Duodenal mucosa (tissue), 2 donors: ENCODE measurements around the gene SLC35B1.

Experiments
- H3K27ac ChIP-seq: one replicate; pipeline ENCODE4 v1.7.0; 2013; ENCODE audit warnings: low read depth, low read length
- H3K27me3 ChIP-seq, 2 donors: one replicate each; pipeline ENCODE4 v1.7.0; 2013; ENCODE audit warnings: low read length in 2 of 2, control low read depth in 1 of 2; ENCODE audit not compliant: insufficient read depth in 2 of 2, control insufficient read depth in 1 of 2
- H3K36me3 ChIP-seq, 2 donors: one replicate each; pipeline ENCODE4 v1.7.0; 2013; ENCODE audit warnings: low read length in 2 of 2, control low read depth in 1 of 2; ENCODE audit not compliant: insufficient read depth in 2 of 2, control insufficient read depth in 1 of 2
- H3K4me1 ChIP-seq, 2 donors: one replicate each; pipeline ENCODE4 v1.7.0; 2013; ENCODE audit warnings: low read length in 2 of 2, control low read depth in 1 of 2; ENCODE audit not compliant: insufficient read depth in 2 of 2, control insufficient read depth in 1 of 2
- H3K4me3 ChIP-seq, 2 donors: one replicate each; pipeline ENCODE4 v1.7.0; 2013; ENCODE audit warnings: low read length in 2 of 2, low read depth in 1 of 2
- H3K9ac ChIP-seq, 2 donors: one replicate each; pipeline ENCODE4 v1.7.0; 2013; ENCODE audit warnings: low read length in 2 of 2, low read depth in 1 of 2
- H3K9me3 ChIP-seq, 2 donors: one replicate each; pipeline ENCODE4 v1.7.0; 2013; ENCODE audit warnings: low read length in 2 of 2, control low read depth in 1 of 2; ENCODE audit not compliant: control insufficient read depth in 1 of 2

SLC35B1 gene

GRCh38 chr17:49747632-49748031, 39.9 kb upstream of the SLC35B1 start:
- Histone ChIP-seq H3K36me3 (no peaks in the 10 kb centered on the region), H3K9me3 (no peaks in the 10 kb centered on the region), H3K27me3 (no peaks in the 10 kb centered on the region), H3K9ac (no peak overlapping the region), H3K27ac (no peak overlapping the region), H3K4me1 (peaks cover 33 to 37% of the 10 kb centered on the region in 2 donors), H3K4me3 (no peak overlapping the region)

- Histone ChIP-seq H3K9ac (peak overlapping the region; percentile 5 to 49), H3K27me3 (no peaks in the 10 kb centered on the region), H3K4me3 (peak overlapping the region in 1 of 2 donors; percentile 32), H3K36me3 (no peaks in the 10 kb centered on the region), H3K9me3 (no peaks in the 10 kb centered on the region), H3K27ac (no peak overlapping the region), H3K4me1 (peaks cover 36 to 40% of the 10 kb centered on the region in 2 donors)
Observed at GRCh38 chr17:49746791-49747490, 39.2 kb upstream of the SLC35B1 start.

GRCh38 chr17:49745175-49746139, 37.7 kb upstream of the SLC35B1 start:
- Histone ChIP-seq H3K9ac (no peak overlapping the region), H3K27me3 (no peaks in the 10 kb centered on the region), H3K27ac (no peak overlapping the region), H3K36me3 (no peaks in the 10 kb centered on the region), H3K9me3 (no peaks in the 10 kb centered on the region), H3K4me3 (peak overlapping the region in 1 of 2 donors; percentile 3), H3K4me1 (peaks cover 49 to 50% of the 10 kb centered on the region in 2 donors)

GRCh38 chr17:49742166-49742638, 34.4 kb upstream of the SLC35B1 start:
- H3K9me3 ChIP-seq = no peaks in the 10 kb centered on the region
- H3K9ac ChIP-seq = no peak overlapping the region
- peak overlapping the region in 1 of 2 donors; percentile 15 for H3K4me3 ChIP-seq
- no peak overlapping the region for H3K27ac ChIP-seq
- no peaks in the 10 kb centered on the region for H3K36me3 ChIP-seq
- H3K4me1 ChIP-seq = peaks cover 45 to 58% of the 10 kb centered on the region in 2 donors
- no peaks in the 10 kb centered on the region for H3K27me3 ChIP-seq

GRCh38 chr17:49741692-49742076, 33.9 kb upstream of the SLC35B1 start:
- Histone ChIP-seq H3K4me3 (no peak overlapping the region), H3K9me3 (no peaks in the 10 kb centered on the region), H3K27me3 (no peaks in the 10 kb centered on the region), H3K4me1 (peaks cover 44 to 57% of the 10 kb centered on the region in 2 donors), H3K27ac (no peak overlapping the region), H3K9ac (no peak overlapping the region), H3K36me3 (no peaks in the 10 kb centered on the region)

GRCh38 chr17:49741009-49741691, 33.4 kb upstream of the SLC35B1 start:
- Histone ChIP-seq H3K4me3 (peak overlapping the region; percentile 24 to 53), H3K36me3 (no peaks in the 10 kb centered on the region), H3K4me1 (peaks cover 44 to 57% of the 10 kb centered on the region in 2 donors), H3K9ac (peak overlapping the region; percentile 33 to 61), H3K27me3 (no peaks in the 10 kb centered on the region), H3K9me3 (no peaks in the 10 kb centered on the region), H3K27ac (peak overlapping the region; percentile 66)

- Histone ChIP-seq H3K9ac (peak overlapping the region in 1 of 2 donors; percentile 18), H3K27ac (peak overlapping the region; percentile 58), H3K4me3 (peak overlapping the region; percentile 2 to 53), H3K27me3 (no peaks in the 10 kb centered on the region), H3K9me3 (no peaks in the 10 kb centered on the region), H3K36me3 (no peaks in the 10 kb centered on the region), H3K4me1 (peaks cover 33 to 45% of the 10 kb centered on the region in 2 donors)
Observed at GRCh38 chr17:49739641-49740271, 32.0 kb upstream of the SLC35B1 start.

GRCh38 chr17:49738456-49739163, 30.8 kb upstream of the SLC35B1 start:
- H3K4me3 ChIP-seq = no peak overlapping the region
- peak overlapping the region; percentile 58 for H3K27ac ChIP-seq
- H3K9ac ChIP-seq = peak overlapping the region in 1 of 2 donors; percentile 18
- H3K36me3 ChIP-seq = no peaks in the 10 kb centered on the region
- no peaks in the 10 kb centered on the region for H3K9me3 ChIP-seq
- peaks cover 33 to 45% of the 10 kb centered on the region in 2 donors for H3K4me1 ChIP-seq
- no peaks in the 10 kb centered on the region for H3K27me3 ChIP-seq
